GM12878 (cell line): ENCODE measurements around the gene LRRN2.

Source experiments
- ATF7 ChIP-seq: fragments of 450-650 bp; IDR thresholded peaks from 2 replicates; pipeline ENCODE4 v1.6.1; 2016; ENCODE audit warnings: low read depth, mild to moderate bottlenecking
- CTCF ChIP-seq, 3 experiments: IDR thresholded peaks in 2 of 3; conservative IDR thresholded peaks in 1 of 3; 2 replicates each; pipeline ENCODE4 v1.5.1; 2011; ENCODE audit warnings: low read depth in 3 of 3, low read length in 3 of 3, mild to moderate bottlenecking in 3 of 3, control low read depth in 2 of 3, moderate library complexity in 2 of 3, inconsistent platforms in 1 of 3, mixed read lengths in 1 of 3; ENCODE audit not compliant: control insufficient read depth in 2 of 3, insufficient read depth in 1 of 3; ENCODE audit errors: extremely low read depth in 1 of 3
- FOXM1 ChIP-seq: IDR thresholded peaks from 2 replicates; pipeline ENCODE4 v1.6.1; 2012; ENCODE audit warnings: low read depth, mild to moderate bottlenecking, inconsistent platforms, low read length, moderate library complexity
- IKZF1 ChIP-seq: fragments of 450-650 bp; conservative IDR thresholded peaks from 2 replicates; pipeline ENCODE4 v1.6.1; 2017; ENCODE audit warnings: antibody characterized with exemption, mild to moderate bottlenecking
- NRF1 ChIP-seq: conservative IDR thresholded peaks from 2 replicates; pipeline ENCODE4 v1.6.1; 2011; ENCODE audit warnings: mild to moderate bottlenecking, low read depth, low read length, improper control_type of control experiment
- POLR2A ChIP-seq: IDR thresholded peaks from 2 replicates; pipeline ENCODE4 v1.6.1; 2011; ENCODE audit warnings: low read depth, mild to moderate bottlenecking, low read length
- SMAD1 ChIP-seq: fragments of 450-650 bp; IDR thresholded peaks from 2 replicates; pipeline ENCODE4 v1.6.1; 2018; ENCODE audit warnings: mild to moderate bottlenecking, low read depth; ENCODE audit not compliant: partially characterized antibody
- SPI1 ChIP-seq: IDR thresholded peaks from 2 replicates; pipeline ENCODE4 v1.6.1; 2011; ENCODE audit warnings: low read depth, mild to moderate bottlenecking, low read length, moderate library complexity, borderline replicate concordance; ENCODE audit not compliant: insufficient read depth
- TAF1 ChIP-seq: IDR thresholded peaks from 2 replicates; pipeline ENCODE4 v1.6.1; 2011; ENCODE audit warnings: mild to moderate bottlenecking, low read depth, low read length, borderline replicate concordance
- TARDBP ChIP-seq: IDR thresholded peaks from 2 replicates; pipeline ENCODE4 v1.6.1; 2016; ENCODE audit warnings: borderline replicate concordance
- YY1 ChIP-seq: IDR thresholded peaks from 2 replicates; pipeline ENCODE4 v1.6.1; 2011; ENCODE audit warnings: low read depth, mild to moderate bottlenecking, low read length
- TF ChIP-seq, protein P1 (sequence below): IDR thresholded peaks from 2 replicates; pipeline ENCODE4 v1.6.1; 2012; ENCODE audit warnings: low read depth, low read length, improper control_type of control experiment

DNA sequence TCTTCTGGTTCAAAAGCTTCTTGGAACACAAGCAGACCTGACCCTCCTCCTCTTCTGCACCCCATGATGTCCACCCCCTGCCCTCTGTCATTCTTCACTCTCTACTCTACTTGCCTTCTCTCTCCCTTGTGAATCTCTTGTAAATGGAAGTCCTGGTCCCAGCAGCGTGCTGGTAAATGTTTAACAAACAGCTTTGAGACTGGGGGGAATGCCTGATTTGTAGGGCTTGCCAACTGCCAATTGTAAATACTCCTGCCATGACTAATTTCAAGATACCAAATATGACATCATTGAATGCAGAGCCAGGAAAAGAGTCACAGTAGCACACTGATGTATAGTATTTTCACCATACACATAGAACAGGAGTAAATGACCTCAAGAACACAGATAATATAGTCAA is 40.9 kb upstream of the LRRN2 start:
- TF ChIP-seq CTCF (IDR thresholded peaks at IDR 0.05 in 2 of 3, conservative IDR thresholded peaks at IDR 0.05 in 1 of 3; ENCODE audit: control insufficient read depth in 2 of 3, extremely low read depth in 1 of 3, insufficient read depth in 1 of 3, low read depth in 3 of 3, low read length in 3 of 3) (no peak), ATF7 (peak; percentile 96), POLR2A (no peak), SPI1 (no peak), YY1 (no peak), SMAD1 (no peak), TAF1 (no peak), NRF1 (no peak), IKZF1 (peak; percentile 63), FOXM1 (no peak), TARDBP (no peak)
- TF ChIP-seq, protein P1, sequence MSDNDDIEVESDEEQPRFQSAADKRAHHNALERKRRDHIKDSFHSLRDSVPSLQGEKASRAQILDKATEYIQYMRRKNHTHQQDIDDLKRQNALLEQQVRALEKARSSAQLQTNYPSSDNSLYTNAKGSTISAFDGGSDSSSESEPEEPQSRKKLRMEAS, result no peak
